NOMO-1 treated with DMSO at 0.1 percent for 48 hours (cell line): ENCODE results near the gene CEACAM16.
"Not testable (repeated sequence)": the region's sequence is repeated elsewhere in the genome, so short reads cannot be mapped to it uniquely, and the experiment has no call there.

ENCODE experiments used
- DNase-seq: peaks from one replicate; lab custom pipeline; 2025; ENCODE audit not compliant: unreplicated experiment; lab: John Stamatoyannopoulos, UW

The CEACAM16 gene

GRCh38 chr19:44677019-44677811, 21.7 kb upstream of the CEACAM16 start:
- no peak for DNase-seq

DNA sequence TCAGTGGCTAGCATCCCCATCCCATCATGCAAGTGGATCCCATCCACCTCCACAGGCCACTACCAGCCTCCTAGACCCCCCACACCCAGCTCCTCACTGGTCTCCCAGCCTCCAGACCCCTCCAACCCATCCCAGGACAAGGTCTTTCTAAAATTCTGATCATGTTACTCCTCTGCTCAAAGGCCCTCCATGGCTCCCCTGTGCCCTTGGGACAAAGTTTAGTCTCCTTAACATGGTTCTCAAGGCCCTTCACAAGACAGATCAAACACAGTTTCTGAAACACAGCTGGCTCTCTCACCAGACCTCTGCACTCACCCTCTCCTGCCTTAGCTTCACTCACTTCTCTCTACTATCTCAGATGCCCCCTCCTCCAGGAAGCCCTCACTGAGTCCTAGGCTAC, 18.4 kb upstream of the CEACAM16 start:
- no peak for DNase-seq

DNA sequence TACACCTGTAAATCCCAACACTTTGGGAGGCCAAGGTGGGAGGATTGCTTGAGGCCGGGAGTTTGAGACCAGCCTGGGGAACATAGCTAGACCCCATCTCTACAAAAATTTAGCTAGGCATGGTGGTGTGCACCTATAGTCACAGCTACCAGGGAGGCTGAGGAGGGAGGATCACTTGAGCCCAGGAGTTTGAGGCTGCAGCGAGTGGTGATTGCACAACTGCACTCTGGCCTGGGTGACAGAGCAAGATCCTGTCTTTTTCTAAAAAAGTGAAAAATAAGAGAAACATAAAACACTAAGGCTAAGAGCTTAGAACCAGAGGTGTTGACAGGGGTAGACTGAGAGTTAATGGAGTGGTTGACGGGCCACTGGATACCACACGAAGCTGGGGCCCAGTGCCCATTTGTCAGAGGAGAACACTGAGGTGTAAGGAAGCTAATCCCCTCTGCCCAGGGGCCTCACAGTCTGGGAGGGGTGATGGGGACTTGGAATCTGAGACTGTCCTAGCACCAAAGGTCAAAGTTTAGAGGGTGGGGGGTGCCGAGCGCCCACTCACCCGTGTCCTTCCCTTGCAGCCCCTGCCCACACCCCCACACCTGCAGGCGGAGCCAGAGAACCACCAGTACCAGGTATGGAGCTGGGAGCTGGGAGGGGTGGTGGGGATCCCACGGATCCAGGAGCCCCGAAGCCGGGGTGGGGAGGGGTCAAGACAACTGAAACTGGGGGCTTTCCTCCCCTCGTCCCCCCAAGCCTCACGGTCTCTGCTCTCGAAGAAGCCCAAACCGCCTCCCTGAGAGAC, 16.8 kb upstream of the CEACAM16 start:
- DNase-seq, result no peak

DNA sequence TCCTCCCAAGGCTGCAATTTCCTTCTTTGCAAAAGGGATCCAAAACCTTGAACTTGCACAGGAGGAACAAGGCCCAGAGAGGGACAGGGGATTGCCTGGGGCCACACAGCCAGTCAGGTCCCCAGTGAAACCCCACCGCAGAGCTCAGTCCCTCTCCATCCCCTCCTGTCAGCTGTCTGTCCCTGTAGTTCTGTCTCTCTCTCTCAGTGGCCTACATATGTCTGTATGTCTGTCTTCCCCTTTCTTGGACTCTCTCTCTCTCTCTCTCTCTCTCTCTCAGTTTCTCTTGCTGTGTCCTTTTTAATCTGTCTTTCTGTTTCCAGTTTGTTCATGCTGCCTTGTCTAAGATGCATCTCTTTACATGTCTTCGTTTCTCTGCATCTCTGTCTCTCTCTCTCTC, 16.1 kb upstream of the CEACAM16 start:
- no peak for DNase-seq

GRCh38 chr19:44683434-44684210, 15.3 kb upstream of the CEACAM16 start:
- no peak for DNase-seq

GRCh38 chr19:44684396-44684795, 14.6 kb upstream of the CEACAM16 start:
- DNase-seq, result not testable (repeated sequence)

GRCh38 chr19:44684892-44685863, 13.8 kb upstream of the CEACAM16 start:
- DNase-seq, result no peak

DNA sequence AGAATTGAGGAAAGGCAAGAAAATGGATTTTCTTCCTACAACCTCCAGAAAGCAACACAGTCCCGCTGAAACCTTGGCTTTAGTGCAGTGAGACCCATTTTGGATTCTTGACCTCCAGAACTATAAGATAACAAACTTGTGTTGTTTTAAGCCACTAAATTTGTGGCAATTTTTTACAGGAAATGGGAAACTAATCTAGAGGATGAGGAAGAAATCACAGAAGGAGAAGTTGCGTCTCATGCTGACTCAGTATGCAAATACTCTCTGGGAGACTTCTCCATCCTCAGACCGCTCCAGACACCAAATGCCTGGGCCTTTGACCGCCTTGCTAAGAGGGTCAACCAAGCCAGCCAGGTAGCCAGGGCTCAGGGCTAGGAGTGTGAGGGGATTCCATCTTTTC, 13.1 kb upstream of the CEACAM16 start:
- DNase-seq, result peak; percentile 45

DNA sequence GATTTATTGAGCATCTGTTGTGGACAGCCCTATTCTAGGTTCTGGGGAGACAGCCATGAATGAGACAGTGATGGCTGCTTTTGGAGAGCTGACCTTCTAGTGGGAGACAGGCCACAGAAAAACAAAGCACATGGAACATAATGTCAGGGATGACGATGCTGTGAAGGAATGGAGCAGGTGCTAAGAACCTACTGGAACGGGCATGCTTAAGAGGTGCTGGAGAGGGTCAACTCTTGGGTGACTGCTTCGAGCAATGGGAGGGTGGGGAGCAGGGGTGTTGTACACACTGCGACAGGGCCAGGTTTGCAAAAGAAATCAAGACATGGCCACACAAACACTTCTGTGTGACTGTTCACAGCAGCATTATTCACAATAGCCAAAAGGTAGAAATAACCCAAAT, 12.1 kb upstream of the CEACAM16 start:
- no peak for DNase-seq

GRCh38 chr19:44687888-44688287, 11.1 kb upstream of the CEACAM16 start:
- DNase-seq, result peak; percentile 20

DNA sequence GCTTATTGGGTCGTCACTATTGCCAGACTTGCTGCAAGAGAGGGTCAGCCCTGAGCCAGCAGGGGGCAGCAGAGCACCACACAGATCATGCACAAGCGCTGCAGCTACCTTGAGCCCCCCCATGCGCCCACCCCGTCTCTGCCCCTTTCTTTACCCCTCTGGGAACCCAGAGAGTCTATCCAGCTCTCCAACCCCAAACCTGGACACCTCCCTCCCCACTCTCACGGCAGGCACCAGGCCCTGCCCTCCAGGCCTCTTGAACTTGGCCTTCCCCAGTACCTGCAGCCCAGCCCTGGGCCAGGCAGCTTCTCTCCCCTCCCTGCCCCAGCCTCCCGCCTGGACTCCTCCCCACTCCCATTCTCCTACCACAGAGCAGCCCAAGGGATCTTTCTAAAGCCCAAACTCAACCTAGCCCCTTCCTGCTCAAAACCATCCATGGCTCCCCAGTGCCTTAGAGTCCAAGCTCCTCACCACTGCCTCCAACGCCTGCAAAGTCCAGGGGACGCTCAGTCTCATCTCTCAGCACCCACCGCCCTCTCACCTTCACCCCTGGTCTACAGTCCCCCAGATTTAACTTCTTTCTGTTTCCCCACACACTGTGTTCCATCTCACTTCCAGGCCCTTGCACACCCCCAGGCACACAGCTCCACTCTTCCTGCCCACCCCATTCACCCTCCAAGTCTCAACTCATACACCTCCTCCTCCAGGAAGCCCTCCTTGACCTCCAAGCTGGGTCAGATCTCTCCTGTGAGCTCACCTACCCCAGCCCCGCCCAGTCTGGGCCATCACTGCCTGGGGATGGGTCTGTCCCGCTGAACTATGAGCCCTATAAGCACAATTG, 9.4 kb upstream of the CEACAM16 start:
- DNase-seq, result peak; percentile 39

DNA sequence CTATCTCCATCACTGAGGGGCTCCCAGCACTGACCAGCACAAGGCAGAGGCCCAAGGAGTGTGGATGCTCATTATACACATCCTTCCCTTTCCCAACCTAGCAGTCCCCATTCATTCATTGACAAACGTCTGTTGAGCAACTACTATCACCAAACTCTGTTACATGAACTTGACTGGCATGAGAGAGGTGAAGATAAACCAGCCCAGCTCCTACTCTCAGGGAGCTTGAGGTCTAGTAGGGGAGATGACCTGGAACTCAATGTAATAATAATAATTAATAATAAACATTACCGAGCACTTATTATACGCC, 8.9 kb upstream of the CEACAM16 start:
- DNase-seq, result no peak

- DNase-seq, result no peak
These were observed 6.6 kb upstream of the CEACAM16 start for GRCh38 chr19:44692379-44692721.

DNA sequence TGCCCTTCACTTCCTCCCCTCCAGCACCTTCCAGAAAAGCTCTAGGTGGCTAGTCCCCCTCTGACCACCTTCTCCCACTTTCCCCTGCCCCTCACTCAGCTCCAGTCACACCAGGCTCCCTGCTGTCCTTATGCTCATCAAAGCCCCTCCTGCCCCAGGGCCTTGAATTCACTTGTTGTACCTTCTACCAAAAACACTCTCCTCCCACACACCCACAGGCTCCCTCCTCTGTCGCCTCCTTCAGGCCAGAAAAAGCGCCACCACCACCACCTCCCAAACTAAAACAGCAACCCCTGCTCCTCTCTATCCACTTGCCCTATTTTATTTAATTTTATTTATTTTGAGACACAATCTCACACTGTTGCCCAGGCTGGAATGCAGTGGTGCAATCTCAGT, 4.8 kb upstream of the CEACAM16 start:
- DNase-seq, result no peak

DNA sequence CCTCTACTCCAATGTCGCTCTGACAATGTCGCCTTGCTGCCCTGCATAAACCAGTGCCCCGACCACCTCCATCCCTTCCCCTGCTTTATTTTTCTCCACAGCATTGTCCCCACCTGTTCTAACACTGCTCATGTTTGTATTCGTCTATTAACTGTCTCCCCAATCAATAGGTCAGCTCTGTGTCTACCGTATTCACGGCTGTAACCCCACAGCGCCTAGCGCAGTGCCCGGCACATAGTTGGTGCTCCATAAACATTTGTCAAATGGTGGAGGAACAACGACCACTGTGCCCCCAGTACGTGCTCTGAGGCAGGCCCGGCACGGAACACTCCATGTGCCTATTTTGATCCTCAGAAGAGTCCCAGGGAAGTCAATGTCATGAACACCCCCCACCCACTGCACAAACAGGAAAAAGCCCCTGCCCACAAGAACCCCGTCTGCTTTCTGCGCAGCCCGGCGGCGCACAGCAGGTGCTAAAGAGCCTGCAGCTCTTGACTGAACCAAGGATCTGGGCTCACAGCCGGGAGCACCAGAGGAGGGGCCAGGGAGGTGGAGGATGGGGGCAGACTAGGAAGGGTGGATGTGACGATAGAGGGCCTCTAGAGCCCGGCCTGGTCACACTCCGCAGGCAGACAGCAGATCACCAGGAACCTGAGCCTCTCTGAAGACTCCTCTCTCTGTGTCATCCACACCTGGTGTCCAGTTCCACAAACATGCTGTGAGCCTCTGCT, 1.8 kb upstream of the CEACAM16 start:
- no peak for DNase-seq

DNA sequence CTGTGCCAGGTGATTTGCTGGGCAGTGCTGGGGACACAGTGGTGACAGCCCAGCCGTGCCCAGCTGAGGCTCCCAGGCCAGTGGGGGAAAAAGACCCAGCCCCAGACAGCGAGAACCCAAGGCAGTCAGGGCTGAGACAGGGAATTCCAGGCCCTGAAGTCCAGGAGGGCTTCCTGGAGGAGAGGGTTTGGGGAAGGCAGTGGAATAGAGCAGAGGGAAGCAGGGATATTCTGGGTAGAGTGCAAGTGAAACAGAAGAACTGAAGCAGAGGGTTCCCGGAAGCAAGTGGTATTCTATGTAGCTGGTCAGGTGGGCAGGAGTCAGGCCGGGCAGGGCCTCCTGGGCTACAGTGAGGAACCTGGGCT, 1.3 kb upstream of the CEACAM16 start:
- no peak for DNase-seq

DNA sequence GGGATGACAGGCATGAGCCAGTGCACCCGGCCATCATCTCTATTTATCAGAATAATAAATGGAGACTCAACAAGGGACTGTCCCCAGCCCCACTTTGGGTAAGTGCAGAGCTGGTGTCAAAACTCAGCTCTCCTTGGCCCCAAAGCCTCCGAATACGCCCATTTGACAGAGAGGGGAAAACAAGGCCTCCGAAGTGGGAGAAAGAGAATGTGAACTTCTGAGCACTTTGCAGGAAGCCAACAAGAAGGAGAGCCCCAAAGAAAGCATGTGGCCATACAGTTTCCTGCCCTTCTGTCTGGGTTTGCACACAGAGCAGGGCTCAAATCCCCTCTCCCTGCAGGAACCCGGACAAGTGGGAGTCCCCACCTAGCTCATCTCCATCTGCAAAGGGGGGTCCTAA, 1.6 kb downstream of the CEACAM16 start:
- DNase-seq, result no peak

- DNase-seq, result no peak
These were observed 2.3 kb downstream of the CEACAM16 start for GRCh38 chr19:44701228-44701627.

DNA sequence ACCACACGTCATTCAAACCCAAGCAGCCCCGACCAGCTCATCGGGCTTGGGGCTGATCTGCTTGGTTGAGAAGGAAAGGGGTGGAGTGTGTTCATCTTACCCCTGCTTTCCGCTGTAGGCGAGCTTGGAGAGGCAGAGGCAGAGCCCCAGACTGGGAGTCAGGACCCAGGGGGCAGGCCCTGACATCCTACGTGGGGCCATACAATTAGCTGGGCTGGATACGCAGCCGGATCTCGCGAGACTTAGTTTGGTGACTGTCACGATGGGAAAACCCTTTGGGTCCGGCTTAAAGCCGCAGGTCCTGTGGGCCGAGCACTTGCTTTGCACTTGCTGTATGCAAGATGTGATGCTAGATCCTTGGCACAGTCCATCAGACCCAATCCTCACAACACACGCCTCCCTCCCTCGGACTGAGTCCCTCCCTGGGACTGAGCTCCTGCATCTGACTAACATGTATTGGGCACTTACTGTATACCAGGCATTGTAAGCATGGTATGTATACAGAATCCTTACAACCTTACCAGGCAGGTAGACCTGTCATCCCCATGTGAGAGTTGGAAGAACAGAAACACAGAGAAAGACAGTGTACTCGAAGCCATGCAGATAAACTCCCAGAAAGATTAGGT, 3.7 kb downstream of the CEACAM16 start:
- DNase-seq, result no peak
